Measurements from ENCODE around the gene KLF13. TPM values are rescaled to one million over a fixed set of nuclear protein-coding genes. Genes with fewer than 3 reads are reported as not detected.
A peak's percentile ranks its signal among the peaks of the same experiment; 100 is the strongest.

The KLF13 gene
- polyA plus RNA-seq, 12 donors: 28.1 to 89.4 (median 44.3) TPM; not detected in 1

DNA sequence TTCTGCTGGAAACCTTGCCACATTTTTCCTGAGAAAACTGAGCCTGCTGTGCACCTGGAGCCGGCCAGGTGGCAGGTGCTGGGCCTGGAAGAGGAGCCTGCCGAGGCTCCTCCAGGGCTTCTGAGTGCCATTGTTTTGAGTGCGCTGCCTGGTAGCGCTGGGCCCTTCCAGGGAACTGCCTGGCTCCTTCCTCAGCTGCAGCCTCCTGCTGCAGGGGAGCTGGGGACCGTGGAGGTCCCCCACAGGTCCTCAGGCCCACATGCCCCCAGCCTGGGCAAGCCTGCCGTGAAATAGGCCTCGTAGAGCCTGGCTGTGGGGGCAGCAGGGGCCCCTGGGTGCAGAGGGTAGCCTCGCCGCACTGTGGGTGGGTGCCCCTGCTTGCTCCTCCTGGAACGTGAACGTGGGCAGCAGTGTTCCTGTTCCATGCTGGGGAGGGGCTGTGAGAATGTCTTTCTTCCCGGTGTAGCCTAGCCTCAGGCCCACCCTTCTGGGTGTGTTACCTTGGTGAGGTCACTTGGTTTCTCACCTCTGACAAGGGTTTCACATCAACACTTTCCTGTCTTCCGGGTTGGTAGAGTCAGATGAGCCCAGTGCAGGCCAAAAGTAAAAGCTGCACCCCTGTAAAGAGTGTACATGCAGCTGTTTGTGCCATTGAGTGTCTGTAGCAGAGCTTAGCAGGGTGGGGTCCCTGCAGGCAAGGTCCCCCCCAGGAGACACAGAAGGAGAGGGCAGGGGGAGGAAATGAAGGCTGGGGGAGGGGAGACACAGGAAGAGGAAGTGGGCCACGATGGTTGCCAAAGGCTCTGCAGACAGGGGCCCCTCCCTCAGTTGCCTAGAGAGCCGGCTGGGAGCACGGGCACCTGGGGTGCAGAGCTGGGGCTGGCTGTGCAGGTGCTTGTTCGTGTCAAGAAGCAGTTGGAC, 34.5 kb downstream of the KLF13 start:
- DNase-seq: no peak

DNA sequence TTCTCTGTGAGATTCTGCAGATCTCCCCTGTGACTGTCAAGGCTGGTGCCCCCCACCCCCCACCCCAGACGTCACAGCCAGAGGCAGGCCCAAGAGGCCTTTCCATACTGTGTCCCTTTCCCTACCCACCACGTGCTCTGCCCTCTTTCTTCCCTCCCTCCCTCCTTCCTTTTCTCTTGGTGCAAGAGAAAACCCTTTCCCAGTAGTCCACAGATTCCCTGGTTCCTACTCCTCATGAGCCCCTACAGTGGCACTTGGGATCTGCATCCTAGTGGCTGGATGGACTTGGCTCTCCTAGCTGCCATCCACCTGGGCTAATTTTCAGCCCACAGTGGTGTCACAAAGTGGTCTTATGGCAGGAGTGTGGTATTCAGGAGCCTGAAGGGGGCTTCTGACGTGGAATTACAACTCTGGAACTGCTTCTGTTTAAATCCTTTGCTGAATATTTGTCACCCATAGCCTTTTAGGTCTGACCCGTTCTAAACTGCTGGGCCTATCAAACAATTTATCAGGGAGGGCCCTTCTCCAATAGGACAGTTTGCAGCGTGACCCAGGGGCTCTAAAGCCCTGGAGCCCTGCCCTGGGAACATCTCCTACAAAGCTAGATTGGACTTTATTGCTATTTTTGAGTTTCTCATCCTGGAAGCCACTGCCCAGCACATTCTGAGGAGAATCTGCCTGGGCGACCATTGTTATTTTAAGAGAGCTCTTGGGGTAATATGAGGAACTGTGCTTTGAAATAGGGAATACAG, 35.3 kb downstream of the KLF13 start:
- DNase-seq: no peak

DNA sequence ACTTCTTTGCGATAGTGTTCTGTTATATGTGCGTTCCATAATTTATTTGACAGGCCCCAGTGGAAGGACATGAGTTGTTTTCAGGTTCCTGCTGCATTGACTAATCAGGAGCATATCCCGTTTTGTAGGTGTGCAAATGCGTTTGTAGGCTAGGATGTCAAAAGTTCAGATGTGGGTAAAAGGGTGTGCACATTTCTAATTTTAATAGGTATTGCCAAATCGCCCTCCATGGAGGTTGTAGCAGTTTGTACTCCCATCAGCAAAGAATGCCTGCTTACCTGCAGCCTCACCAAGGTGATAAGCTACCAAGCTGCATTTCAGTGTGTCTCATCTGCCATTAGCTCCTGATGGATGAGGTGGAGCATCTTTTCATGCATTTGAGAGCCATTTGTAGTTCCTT, 36.3 kb downstream of the KLF13 start:
- no peak for DNase-seq

DNA sequence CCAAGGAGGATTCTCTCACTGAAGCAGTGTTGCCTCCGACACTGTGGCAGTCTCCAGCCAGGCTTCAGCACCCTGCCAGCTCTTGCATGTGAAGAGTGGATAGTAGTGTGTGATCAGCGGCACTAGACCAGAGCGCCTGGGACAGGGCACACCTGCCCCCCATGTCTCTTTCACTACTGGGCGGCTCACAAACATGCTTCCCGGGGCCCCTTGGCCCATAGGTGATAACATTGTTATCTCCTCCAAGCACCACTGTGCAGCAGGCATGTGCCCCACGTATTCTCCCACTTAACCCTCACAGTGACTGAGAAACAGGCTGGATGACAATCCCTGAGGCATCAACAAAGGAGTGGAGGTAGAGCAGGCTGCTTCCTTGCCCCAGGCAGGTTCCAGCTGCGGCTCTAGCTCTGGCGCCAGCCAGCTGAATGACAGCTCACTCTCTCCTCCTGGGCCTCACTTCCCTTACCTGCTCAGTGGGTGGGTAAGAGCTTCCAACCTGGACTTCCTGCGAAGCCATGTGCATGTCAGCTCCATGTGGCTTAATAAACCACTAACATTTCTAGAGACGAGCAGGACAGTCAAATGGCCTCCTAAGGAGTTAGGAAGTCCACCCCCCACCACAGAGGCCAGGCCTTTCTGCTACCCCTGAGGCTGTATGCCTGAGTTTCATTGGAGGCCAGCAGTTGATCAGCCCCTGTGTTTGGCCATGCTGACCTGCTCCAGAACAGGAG, 37.8 kb downstream of the KLF13 start:
- DNase-seq: no peak

DNA sequence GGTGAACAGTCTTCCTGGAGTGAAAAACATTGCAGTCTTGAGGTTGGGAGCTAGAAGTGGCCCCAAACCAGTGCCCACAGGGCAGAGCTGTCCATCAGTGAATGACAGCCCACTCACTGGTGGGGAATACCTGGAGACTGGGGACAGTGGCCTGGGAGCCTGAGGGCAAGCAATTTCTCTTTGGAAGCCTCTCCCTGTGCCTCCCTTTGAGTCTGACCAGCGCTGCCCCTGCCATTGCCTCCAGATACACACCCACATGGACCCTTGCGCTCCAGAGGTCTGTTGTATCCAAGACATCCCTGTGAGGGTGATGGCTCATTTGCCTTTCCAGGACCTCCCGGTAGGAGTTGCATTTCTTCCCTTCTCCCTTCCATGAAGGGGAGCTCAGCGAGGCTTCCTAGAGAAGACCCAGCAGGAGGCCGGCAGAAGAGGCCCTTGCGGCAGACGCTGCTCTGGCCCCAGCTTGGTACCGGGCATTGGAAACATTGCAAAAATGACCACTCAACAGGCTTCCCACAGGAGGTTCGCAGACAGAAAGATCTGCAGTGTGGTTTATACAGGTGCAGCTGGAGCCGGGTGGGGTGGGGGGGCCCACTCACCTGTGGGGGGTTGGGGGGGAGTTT, 38.5 kb downstream of the KLF13 start:
- DNase-seq: no peak

DNA sequence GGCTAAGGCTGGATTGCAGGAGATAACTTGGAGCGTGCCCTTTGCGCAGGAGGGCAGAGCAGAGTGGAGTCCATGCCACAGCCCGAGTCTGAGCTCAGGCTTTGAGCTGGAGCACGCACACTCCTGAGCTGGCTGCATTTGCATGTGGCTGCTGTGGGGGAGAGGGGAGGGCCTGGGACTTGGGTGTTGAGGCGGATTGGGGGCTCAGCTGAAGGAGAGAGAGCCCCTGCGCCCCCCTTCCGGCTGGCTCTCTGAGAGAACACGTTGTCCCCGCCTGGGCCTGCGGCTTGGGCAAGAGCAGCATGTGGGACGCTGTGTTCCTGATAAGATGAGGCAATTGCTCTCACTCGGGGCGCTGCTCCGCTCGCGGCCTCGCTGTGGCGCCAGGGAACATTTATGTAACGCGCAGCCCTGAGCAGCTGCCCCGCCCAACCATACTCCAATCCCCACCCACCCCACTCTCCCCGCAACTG, 39.1 kb downstream of the KLF13 start:
- peak; percentile 74 for DNase-seq

DNA sequence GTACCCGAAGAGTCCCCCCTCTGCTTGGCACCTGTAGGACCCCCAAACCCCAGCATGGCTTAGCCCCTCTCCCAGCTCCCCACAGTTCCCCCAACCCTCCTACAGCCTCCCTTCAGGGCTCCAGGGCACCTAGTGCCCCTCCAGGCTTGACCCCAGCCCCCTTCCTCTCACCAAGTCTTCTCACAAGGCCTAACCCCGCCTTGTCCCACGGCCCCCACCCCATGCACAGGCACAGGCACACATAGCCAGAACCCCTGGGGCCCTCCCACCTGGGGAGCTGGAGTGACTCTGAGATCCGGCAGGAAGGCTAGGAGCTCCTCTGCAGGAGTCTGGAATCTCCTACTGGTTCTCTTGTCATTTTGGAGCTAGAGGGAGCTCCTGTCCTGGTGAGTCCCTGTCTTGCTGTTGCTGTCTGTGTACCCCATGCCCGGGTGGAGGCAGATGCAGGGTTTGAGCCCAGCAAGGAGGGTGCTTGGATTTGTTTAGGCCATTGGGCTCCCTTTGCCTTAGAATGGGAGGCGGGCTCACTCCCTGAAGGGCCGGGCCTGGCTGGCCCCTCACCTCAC, 39.6 kb downstream of the KLF13 start:
- DNase-seq: no peak

DNA sequence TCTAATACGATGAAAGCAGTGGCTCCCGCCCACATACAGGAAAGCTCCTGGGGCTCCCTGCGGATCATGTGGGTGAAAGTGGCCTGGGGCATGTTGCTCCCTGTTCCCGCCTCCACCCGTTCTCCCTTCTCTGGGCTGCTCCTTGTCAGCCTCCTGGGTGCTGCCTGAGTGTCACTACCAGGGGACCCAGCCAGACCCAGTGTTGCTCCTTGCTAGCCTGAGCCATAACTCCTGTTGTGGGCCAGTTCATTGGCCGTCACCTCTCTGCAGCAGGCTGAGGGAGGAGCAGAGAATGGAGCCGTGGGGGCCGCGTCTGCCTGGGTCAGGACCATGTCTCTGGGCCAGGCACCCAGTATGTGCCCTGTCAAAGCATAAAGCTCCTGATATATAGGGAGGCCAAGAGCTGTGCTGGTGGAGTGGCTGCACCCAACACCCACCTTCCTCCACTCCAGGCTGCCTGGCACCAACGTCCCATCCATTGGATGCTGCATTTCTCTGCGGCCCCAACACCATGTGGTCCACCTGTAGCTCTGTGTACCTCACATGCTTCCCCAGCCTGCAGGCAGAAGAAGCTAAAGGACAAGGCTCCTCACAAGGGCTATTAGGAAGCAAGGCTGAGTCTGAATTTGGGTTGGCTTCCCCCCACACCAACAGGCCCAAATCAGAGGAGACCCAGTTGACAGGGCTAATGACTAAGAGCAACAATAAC, 40.5 kb downstream of the KLF13 start:
- no peak for DNase-seq

DNA sequence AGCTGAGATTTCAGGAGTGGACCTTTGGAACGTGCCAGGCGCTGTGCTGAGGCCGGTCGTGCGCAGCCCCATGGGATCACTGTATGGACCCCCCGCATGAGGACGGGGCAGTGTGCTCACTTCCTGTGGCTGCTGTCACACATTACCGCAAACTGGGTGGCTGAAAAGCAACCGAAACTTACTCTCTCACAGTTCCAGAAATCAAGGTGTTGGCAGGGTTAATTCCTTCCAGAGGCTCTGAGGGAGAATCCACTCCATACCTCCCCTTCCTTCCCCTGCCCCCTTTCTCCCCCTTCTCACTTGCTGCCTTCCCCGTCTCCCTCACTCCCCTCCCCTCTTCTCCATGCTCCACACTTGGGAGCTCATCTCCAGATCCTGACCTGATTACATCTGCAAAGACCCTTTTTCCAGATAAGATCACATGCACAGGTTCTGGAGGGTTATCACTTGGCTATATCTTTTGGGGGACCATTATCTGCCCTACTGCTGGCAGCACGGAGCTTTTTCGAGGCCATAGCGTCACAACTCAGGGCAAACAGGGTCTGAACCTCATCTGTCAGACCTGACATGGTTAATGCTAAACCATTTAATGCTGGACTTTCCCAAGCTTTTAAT, 41.2 kb downstream of the KLF13 start:
- DNase-seq: no peak

DNA sequence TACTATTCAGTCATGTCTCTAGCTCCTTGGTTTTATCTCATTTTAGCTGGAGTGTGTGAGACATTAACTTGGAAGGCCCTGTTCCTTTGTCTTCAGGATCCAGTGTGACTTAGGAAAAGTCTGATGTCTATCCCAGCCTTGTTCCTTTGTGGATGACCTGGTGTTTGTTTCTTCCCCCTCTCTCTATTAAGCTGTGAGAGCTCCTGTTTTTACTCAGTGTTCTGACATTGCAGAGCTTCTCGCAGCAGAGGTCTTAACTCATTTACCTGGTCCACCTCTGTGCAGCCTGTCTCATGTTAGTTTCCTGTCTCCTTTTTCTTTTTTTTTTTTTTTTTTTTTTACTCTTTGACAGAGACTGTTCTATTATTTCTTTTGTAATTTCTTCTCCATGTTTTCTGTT, 43.1 kb downstream of the KLF13 start:
- DNase-seq: no peak

DNA sequence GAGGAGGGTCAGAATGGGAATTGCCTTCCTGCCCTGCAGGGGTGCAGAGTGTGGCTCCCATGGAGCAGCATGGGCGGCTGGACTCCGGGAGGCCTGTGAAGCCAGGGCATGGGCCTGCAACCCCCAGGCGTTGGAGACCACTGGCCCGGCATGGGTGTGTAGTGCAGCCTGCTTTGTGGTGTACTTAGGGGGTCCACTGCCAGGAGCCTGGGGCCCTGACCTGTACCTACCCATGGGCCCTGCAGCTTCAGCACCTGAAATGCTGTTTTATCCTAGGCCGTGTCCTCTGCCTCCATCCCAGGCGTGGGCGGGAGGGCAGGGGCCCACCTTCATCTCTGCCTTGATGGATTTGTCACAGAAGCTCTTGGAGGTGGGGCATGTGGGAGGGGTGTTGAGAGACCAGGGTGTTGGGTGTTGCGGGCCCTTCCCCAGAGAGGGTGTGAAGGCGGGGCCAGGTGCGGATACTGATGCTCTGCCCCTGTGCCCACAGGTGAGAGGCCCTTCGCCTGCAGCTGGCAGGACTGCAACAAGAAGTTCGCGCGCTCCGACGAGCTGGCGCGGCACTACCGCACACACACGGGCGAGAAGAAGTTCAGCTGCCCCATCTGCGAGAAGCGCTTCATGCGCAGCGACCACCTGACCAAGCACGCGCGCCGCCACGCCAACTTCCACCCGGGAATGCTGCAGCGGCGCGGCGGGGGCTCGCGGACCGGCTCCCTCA, 45.0 kb downstream of the KLF13 start:
- DNase-seq: no peak

DNA sequence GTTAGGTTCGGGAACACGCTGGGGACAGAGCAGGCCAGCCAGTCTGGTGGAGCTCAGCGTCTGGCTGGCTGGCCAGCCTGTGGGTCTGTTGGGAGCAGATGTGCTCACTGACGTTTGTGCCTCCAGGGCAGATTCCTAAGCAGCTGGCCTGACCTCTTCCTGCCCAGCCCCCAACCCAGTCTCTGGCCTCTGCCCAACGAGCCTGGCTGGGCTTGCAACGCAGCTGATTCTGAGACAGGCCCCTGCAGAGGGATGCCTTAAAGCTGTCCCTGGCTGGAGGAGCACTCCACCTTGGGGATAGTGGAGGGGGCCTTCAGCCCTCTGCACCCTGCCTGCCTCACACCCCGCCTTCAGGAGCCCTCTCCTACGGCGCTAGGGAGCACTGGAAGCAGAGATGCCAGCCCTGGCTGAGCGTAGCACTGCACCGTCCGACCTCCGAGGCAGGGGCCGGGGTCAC, 46.0 kb downstream of the KLF13 start:
- peak; percentile 64 for DNase-seq

DNA sequence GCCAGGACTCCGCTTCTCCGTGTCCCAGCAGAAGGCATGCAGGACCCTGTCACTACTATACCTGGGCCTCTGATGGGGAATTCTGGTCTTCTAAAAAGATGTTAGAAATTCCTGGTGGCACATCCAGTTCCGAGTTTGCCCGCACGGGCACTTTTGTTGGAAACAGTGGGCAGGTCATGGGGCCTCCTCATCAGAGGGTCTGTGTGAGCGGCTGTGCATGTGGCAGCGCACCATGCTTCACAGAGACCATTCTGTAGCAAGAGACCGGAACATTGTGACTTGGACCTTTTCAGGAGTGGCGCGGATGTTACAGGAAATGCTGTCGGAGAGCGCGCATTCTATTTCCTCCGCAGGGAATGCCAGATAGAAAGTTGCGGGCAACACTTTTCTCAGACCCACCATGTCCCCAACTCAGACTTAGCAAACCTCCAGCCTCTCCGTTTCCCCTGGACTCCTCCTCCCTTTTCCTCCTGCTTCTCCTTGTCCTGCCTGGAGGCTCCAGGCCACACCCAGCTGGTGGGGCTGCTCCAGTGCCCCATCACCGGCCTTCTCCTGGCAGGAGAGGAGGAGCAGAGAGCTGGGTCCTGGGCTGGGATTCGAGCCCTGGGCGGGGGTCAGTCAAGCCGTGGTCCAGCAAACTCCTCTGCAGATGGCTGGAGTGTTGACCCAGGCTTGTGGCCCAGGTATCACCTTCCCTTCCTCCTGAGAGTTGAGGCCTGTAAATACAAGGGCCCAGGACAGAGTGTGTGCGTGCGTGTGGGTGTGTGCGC, 46.6 kb downstream of the KLF13 start:
- DNase-seq: no peak

DNA sequence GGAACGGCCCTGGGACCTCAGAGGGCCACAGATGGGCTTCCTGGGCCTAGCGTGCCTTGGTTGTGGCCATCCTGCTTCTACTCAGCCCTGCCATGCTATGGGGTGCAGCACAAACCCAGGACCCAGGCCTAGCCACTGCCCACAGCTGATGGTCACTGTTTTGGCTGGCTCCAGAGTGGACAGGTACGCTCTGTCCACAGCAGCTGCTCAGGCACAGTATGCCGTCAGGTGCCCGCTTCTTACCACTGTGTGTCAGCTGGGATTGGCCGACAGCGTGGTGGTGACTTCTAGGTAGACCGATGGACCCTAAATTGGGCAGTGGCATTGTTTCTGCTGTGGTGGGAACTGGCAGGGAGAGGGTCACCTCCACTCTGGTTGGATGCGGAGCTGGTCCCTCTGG, 47.3 kb downstream of the KLF13 start:
- no peak for DNase-seq

DNA sequence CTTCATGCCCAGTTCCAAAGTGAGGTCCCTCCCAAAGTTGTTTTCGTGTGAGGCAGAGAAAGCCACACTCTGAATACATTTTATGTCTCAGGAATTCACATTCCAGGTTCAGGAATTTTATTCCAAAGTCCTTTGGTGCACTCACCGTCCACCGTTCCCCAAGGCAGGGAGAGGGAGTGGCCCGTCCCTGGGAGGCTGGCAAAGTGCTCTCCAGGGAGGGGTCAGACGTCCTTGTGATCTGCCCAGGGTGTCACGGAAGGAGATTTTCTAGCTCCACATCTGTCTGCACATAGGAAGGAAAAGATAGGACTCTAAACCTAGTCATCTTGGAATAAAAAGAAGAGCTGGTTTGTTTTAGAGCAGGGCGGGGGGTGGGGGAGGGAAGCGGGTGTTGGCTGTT, 47.9 kb downstream of the KLF13 start:
- no peak for DNase-seq

DNA sequence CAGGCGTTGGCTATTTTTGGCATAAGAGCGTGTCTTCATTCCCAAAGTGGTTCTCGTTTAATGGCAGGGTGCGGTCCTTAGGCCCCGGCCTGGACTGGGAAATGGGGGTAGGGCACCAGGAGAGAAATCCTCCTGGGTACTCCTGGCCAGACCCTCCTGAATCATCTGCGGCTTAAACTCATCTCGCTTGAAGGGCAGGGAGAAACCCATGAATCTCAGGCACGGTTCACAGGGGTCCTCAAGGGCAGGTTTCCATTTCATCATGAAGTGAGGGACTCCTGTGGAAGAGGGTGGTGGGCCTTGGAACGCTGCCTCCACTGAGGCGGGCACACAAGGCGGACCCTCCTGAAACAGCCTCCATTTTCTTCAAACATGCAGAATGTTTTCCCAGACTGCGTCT, 48.4 kb downstream of the KLF13 start:
- no peak for DNase-seq

DNA sequence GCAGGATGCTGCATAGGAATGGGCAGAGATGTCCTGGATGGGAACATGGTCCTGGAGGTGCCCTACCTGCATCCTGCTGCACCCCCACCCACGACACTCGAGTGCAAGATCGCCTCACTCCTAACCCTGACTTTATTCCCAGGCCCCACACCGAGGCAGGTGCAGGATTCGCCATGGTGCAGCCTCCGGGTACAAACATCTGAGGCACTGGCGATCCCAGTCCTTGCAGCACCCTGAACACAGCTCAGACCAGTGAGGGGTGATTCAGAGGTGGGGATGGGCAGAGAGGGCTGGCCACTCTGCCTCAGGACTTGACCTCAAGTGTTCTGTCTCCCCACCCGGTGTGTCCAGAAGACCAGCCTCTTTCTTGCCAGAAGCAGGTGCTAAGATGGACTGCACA, 49.1 kb downstream of the KLF13 start:
- no peak for DNase-seq

DNA sequence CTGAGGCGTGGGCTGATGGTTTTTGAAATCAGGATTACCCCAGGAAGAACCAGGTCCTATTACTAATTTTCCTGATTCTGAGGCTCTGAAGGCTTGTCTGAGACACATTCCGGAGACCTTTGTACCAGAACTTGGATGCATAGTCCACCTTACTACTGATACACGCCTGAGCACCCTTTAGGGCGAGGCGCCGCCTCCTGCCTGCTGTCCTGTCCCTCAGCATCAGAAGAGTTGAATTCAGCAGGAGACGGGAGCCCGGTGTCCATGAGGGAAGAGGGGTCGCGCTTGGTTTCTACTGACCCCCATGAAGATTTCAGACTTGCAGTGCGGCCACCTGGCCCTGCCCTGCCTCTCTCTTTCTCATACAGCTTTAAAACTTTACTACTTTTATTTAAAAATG, 49.9 kb downstream of the KLF13 start:
- DNase-seq: no peak

DNA sequence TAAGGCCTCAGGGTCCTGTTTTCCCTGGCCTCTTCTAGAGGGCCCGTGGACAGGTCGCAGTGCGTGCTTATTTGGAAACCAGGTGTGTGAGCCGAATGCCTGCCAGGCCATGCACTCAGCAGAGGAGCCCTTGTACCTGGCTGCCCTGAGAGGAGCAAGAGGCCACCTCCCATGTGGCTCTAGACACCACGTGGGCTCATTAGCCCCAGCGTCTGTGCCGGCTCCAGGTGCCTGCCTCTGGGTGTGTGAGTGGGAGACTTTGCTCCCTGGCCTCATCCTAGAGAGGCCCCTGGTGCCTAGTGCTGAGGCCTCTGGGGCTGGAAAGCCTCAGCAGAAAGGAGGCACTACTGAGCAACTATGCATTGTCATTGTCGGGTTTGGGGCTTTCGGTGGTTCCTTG, 50.4 kb downstream of the KLF13 start:
- no peak for DNase-seq
